Neural crest cell (in vitro differentiated cells): Measurements from ENCODE around the gene SS18L1. TPM values are rescaled to one million over a fixed set of nuclear protein-coding genes. Genes with fewer than 3 reads are reported as not detected.
A peak's percentile ranks its signal among the peaks of the same experiment; 100 is the strongest.

Experiments used
- DNase-seq: peaks from one replicate; pipeline ENCODE4 v3.0.0; 2021; ENCODE audit warnings: low read depth, mixed read lengths, low spot score
- H3K27ac Mint-ChIP-seq: one replicate; pipeline ENCODE4 v1.8.0; 2021; ENCODE audit warnings: mild to moderate bottlenecking, mixed read lengths; ENCODE audit not compliant: unreplicated experiment
- H3K27me3 Mint-ChIP-seq: 2 replicates; pipeline ENCODE4 v1.8.0; 2021; ENCODE audit warnings: low read depth, mild to moderate bottlenecking, mixed read lengths
- H3K36me3 Mint-ChIP-seq: 2 replicates; pipeline ENCODE4 v1.8.0; 2021; ENCODE audit warnings: low read depth, mild to moderate bottlenecking, mixed read lengths
- H3K4me1 Mint-ChIP-seq: 2 replicates; pipeline ENCODE4 v1.8.0; 2021; ENCODE audit warnings: mixed read lengths
- H3K4me3 Mint-ChIP-seq: one replicate; pipeline ENCODE4 v1.8.0; 2021; ENCODE audit warnings: mild to moderate bottlenecking, mixed read lengths
- H3K9me3 Mint-ChIP-seq: 2 replicates; pipeline ENCODE4 v1.8.0; 2021; ENCODE audit warnings: mixed read lengths
- CTCF ChIP-seq: fragments of 200-600 bp; sonication (generic); conservative IDR thresholded peaks from 2 replicates; pipeline ENCODE4 v1.5.0; 2021; ENCODE audit warnings: antibody characterized with exemption, mild to moderate bottlenecking
- total RNA-seq: library from RNA; stranded (reverse); gene quantifications from 2 replicates; pipeline ENCODE4 v1.2.1, GENCODE V29; 2021

The SS18L1 gene
- total RNA-seq, 1 donor from 2014 or later, result 30.0 TPM

- Mint-ChIP-seq H3K4me1 (no peaks in the 10 kb centered on the region), H3K4me3 (no peak overlapping the region), H3K36me3 (no peaks in the 10 kb centered on the region), H3K27me3 (no peaks in the 10 kb centered on the region), H3K27ac (peak overlapping the region; percentile 13), H3K9me3 (no peaks in the 10 kb centered on the region)
- no peak for TF ChIP-seq CTCF
- DNase-seq, result no peak
These were observed 49.1 kb downstream of the SS18L1 start for GRCh38 chr20:62192635-62193034.

GRCh38 chr20:62193079-62194025 is 49.8 kb downstream of the SS18L1 start:
- H3K9me3 Mint-ChIP-seq, result no peaks in the 10 kb centered on the region
- H3K27me3 Mint-ChIP-seq, result no peaks in the 10 kb centered on the region
- peaks cover 5% of the 10 kb centered on the region for H3K4me1 Mint-ChIP-seq
- DNase-seq, result no peak
- no peak for TF ChIP-seq CTCF
- H3K27ac Mint-ChIP-seq, result peak overlapping the region; percentile 13
- H3K4me3 Mint-ChIP-seq, result no peak overlapping the region
- H3K36me3 Mint-ChIP-seq, result no peaks in the 10 kb centered on the region

GRCh38 chr20:62195075-62195405 is 51.5 kb downstream of the SS18L1 start:
- no peak for DNase-seq
- Mint-ChIP-seq H3K36me3 (peaks cover 9% of the 10 kb centered on the region), H3K9me3 (no peaks in the 10 kb centered on the region), H3K27me3 (no peaks in the 10 kb centered on the region), H3K4me3 (no peak overlapping the region), H3K4me1 (peaks cover 8% of the 10 kb centered on the region), H3K27ac (no peak overlapping the region)
- TF ChIP-seq CTCF, result no peak

- Mint-ChIP-seq H3K9me3 (no peaks in the 10 kb centered on the region), H3K27me3 (no peaks in the 10 kb centered on the region), H3K27ac (no peak overlapping the region), H3K4me1 (peaks cover 8% of the 10 kb centered on the region), H3K36me3 (peaks cover 12% of the 10 kb centered on the region), H3K4me3 (no peak overlapping the region)
- DNase-seq, result no peak
- TF ChIP-seq CTCF, result no peak
These were observed 52.2 kb downstream of the SS18L1 start for GRCh38 chr20:62195736-62196135.

- no peaks in the 10 kb centered on the region for H3K9me3 Mint-ChIP-seq
- peaks cover 8% of the 10 kb centered on the region for H3K4me1 Mint-ChIP-seq
- H3K4me3 Mint-ChIP-seq, result no peak overlapping the region
- H3K27ac Mint-ChIP-seq, result no peak overlapping the region
- H3K27me3 Mint-ChIP-seq, result no peaks in the 10 kb centered on the region
- TF ChIP-seq CTCF, result no peak
- peaks cover 12% of the 10 kb centered on the region for H3K36me3 Mint-ChIP-seq
- DNase-seq, result no peak
These were observed 52.7 kb downstream of the SS18L1 start for GRCh38 chr20:62196286-62196685.
